Activated T-helper 2 cell treated with anti-CD3 and anti-CD28 coated beads, Interferon-gamma antibody, Interleukin-2, Interleukin-4, amounts not matched to agents 10 μg/mL and 5 μg/mL and 100 μg/mL, durations not matched to agents 14 hours and 24 hours and 36 hours (primary cell): ENCODE measurements around the gene ZNF740. TPM values are rescaled to one million over a fixed set of nuclear protein-coding genes. Genes with fewer than 3 reads are reported as not detected.
"Not testable (repeated sequence)": the region's sequence is repeated elsewhere in the genome, so short reads cannot be mapped to it uniquely, and the experiment has no call there.

Experiments used
- DNase-seq: peaks from one replicate; pipeline ENCODE4 v3.0.0; 2021; ENCODE audit warnings: low spot score
- H3K27ac Mint-ChIP-seq: one replicate; pipeline ENCODE4 v1.8.0; 2021; ENCODE audit warnings: mixed read lengths
- H3K27me3 Mint-ChIP-seq: one replicate; pipeline ENCODE4 v1.8.0; 2021; ENCODE audit warnings: low read depth, mixed read lengths
- H3K36me3 Mint-ChIP-seq: one replicate; pipeline ENCODE4 v1.8.0; 2021; ENCODE audit warnings: low read depth, mixed read lengths
- H3K4me1 Mint-ChIP-seq: one replicate; pipeline ENCODE4 v1.8.0; 2021; ENCODE audit warnings: low read depth, mixed read lengths
- H3K4me3 Mint-ChIP-seq: one replicate; pipeline ENCODE4 v1.8.0; 2021; ENCODE audit warnings: low read depth, mild to moderate bottlenecking, moderate library complexity, mixed read lengths
- H3K9me3 Mint-ChIP-seq: one replicate; pipeline ENCODE4 v1.8.0; 2021; ENCODE audit warnings: mixed read lengths
- intact Hi-C: fragments of 100-400 bp; cut with micrococcal nuclease; formaldehyde crosslinking; loops from one replicate; pipeline ENCODE4 v1.15.1; 2023
- total RNA-seq: library from RNA; stranded (reverse); gene quantifications from 2 replicates; pipeline ENCODE4 v1.2.3, GENCODE V29; 2022

The ZNF740 gene
- total RNA-seq, 1 donor from 2014 or later: 45.5 TPM

GRCh38 chr12:53161119-53161911 is 19.2 kb upstream of the ZNF740 start:
- H3K27me3 Mint-ChIP-seq: no peaks in the 10 kb centered on the region
- no peak overlapping the region for H3K27ac Mint-ChIP-seq
- H3K9me3 Mint-ChIP-seq: no peaks in the 10 kb centered on the region

DNA sequence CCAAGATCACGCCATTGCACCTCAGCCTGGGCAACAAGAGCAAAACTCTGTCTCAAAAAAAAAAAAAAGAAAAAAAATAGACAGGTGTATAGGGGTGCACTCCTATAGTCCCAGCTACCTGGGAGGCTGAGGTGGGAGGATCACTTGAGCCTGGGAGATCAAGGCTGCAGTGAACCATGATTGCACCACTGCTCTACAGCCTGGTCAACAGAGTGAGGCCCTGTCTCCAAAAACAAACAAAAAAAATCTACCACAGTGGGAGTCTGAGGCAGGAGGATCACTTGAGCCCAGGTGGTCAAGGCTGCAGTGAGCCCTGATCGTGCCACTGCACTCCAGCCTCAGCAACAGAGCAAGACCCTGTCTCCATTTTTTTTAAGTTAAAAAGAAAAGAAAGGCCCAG is 17.5 kb upstream of the ZNF740 start:
- H3K9me3 Mint-ChIP-seq, H3K4me3 Mint-ChIP-seq, H3K36me3 Mint-ChIP-seq, H3K4me1 Mint-ChIP-seq, DNase-seq, H3K27me3 Mint-ChIP-seq, intact Hi-C loops, H3K27ac Mint-ChIP-seq: not testable (repeated sequence)

More at GRCh38 chr12:53161119-53161911, 19.2 kb upstream of the ZNF740 start:
- Mint-ChIP-seq H3K4me1 (peaks cover 7% of the 10 kb centered on the region), H3K36me3 (no peaks in the 10 kb centered on the region), H3K4me3 (no peak overlapping the region)
- intact Hi-C loops: no loop called here
- DNase-seq: no peak

DNA sequence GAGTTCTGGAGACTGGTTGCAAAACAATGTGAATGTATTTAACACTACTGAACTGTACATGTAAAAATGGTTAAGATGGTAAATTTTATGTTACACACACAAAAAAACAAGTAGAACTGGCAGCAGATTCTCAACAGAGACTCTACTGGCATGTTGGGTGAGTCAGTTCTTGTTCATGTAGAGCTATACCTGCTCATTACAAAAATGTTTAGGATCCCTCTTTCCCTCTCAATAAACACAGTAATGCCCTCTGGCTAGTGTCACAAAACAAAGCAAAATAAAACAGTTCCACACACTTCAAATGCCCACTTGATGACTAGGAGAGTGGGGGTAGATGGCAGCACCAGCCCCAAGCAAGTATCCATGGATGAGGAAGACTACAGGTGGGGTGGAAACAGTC is 13.7 kb upstream of the ZNF740 start:
- Mint-ChIP-seq H3K4me1 (no peaks in the 10 kb centered on the region), H3K9me3 (no peaks in the 10 kb centered on the region), H3K4me3 (no peak overlapping the region), H3K27ac (no peak overlapping the region), H3K27me3 (no peaks in the 10 kb centered on the region), H3K36me3 (no peaks in the 10 kb centered on the region)
- intact Hi-C loops: no loop called here
- DNase-seq: no peak

- no peaks in the 10 kb centered on the region for H3K36me3 Mint-ChIP-seq
- intact Hi-C loops: no loop called here
- no peak overlapping the region for H3K4me3 Mint-ChIP-seq
- H3K9me3 Mint-ChIP-seq: no peaks in the 10 kb centered on the region
- no peak overlapping the region for H3K27ac Mint-ChIP-seq
- no peaks in the 10 kb centered on the region for H3K4me1 Mint-ChIP-seq
- DNase-seq: no peak
- no peaks in the 10 kb centered on the region for H3K27me3 Mint-ChIP-seq
These were observed 10.9 kb upstream of the ZNF740 start for GRCh38 chr12:53169644-53170043.

GRCh38 chr12:53170215-53170614 is 10.3 kb upstream of the ZNF740 start:
- intact Hi-C loops: no loop called here
- no peaks in the 10 kb centered on the region for H3K27me3 Mint-ChIP-seq
- no peaks in the 10 kb centered on the region for H3K9me3 Mint-ChIP-seq
- no peaks in the 10 kb centered on the region for H3K36me3 Mint-ChIP-seq
- no peak for DNase-seq
- no peak overlapping the region for H3K4me3 Mint-ChIP-seq
- peaks cover 3% of the 10 kb centered on the region for H3K4me1 Mint-ChIP-seq
- no peak overlapping the region for H3K27ac Mint-ChIP-seq

GRCh38 chr12:53170876-53171724 is 9.4 kb upstream of the ZNF740 start:
- Mint-ChIP-seq H3K27me3 (no peaks in the 10 kb centered on the region), H3K36me3 (no peaks in the 10 kb centered on the region), H3K27ac (no peak overlapping the region), H3K4me1 (peaks cover 10% of the 10 kb centered on the region), H3K4me3 (no peak overlapping the region), H3K9me3 (no peaks in the 10 kb centered on the region)
- no peak for DNase-seq
- intact Hi-C loops: no loop called here

GRCh38 chr12:53171725-53172329 is 8.7 kb upstream of the ZNF740 start:
- Mint-ChIP-seq H3K4me1 (peaks cover 10% of the 10 kb centered on the region), H3K36me3 (no peaks in the 10 kb centered on the region), H3K27me3 (no peaks in the 10 kb centered on the region), H3K27ac (no peak overlapping the region), H3K4me3 (no peak overlapping the region), H3K9me3 (no peaks in the 10 kb centered on the region)
- no peak for DNase-seq
- intact Hi-C loops: no loop called here

- intact Hi-C loops: no loop called here
- Mint-ChIP-seq H3K9me3 (no peaks in the 10 kb centered on the region), H3K27me3 (no peaks in the 10 kb centered on the region), H3K4me1 (peaks cover 10% of the 10 kb centered on the region), H3K4me3 (no peak overlapping the region), H3K36me3 (no peaks in the 10 kb centered on the region), H3K27ac (no peak overlapping the region)
- DNase-seq: no peak
These were observed 8.2 kb upstream of the ZNF740 start for GRCh38 chr12:53172352-53172751.

DNA sequence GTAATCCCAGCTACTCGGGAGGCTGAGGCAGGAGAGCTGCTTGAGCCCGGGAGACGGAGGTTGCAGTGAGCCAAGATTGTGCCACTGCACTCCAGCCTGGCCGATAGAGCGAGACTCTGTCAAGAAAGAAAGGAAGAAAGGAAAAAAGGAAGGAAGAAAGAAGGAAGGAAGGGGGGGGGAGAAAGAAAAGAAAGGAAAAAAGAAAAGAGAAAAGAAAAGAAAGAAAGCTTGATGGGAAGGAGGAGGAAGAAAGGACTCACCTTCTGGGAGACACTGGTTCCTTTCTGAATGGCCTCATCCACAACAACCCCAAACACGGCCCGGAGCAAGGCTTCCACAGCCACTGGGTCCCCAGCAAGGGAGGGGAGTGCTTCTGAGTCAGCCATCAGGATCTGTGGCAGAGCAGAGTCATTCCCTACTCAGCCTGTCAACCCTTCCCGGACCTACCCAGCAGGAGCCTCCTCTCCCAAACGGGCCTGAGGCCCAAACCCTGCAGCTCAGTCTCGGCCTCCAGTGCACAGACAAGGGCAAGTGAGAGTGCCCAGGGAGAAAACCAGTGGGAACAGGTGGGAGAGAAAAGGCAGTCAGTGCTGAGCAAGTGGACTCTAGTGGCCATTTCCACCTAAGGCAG is 7.3 kb upstream of the ZNF740 start:
- Mint-ChIP-seq H3K27ac (no peak overlapping the region), H3K27me3 (no peaks in the 10 kb centered on the region), H3K4me1 (peaks cover 10% of the 10 kb centered on the region), H3K4me3 (no peak overlapping the region), H3K9me3 (no peaks in the 10 kb centered on the region), H3K36me3 (no peaks in the 10 kb centered on the region)
- intact Hi-C loops: no loop called here
- DNase-seq: no peak

DNA sequence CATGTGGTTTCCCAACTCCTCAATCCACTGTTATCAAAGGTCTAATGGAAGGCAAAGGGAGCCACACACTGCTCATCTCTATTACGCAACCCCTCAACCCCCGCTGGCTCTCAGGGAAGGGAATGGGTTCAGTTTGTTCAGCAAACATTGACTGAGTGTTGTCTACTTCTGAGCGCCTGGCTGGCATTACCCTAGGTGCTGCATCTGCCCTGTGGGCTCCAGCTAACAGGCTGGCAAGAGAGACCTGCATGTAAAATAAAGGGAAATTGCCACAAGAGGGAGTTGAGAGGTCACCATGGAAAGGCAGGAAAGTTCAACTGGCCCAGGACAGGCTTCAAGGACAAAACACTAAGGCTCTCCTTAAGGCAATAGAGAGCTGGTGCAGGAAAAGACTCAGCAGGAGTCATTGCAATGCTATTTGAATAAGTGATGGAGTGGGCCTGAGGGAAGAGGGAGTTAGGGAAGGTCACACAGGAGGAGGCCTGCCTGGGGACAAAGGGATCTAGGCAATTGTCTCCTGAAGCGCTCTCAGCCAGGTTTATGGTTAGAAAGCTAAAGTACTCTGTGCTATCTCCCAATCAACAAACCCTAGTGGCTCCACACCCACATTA is 5.5 kb upstream of the ZNF740 start:
- Mint-ChIP-seq H3K27me3 (no peaks in the 10 kb centered on the region), H3K4me1 (peaks cover 18% of the 10 kb centered on the region), H3K9me3 (no peaks in the 10 kb centered on the region), H3K27ac (no peak overlapping the region), H3K4me3 (no peak overlapping the region), H3K36me3 (no peaks in the 10 kb centered on the region)
- intact Hi-C loops: no loop called here
- DNase-seq: no peak

- Mint-ChIP-seq H3K36me3 (peaks cover 6% of the 10 kb centered on the region), H3K4me3 (no peak overlapping the region), H3K27me3 (no peaks in the 10 kb centered on the region), H3K4me1 (peaks cover 23% of the 10 kb centered on the region), H3K9me3 (no peaks in the 10 kb centered on the region), H3K27ac (no peak overlapping the region)
- no peak for DNase-seq
- intact Hi-C loops: no loop called here
These were observed 3.8 kb upstream of the ZNF740 start for GRCh38 chr12:53176750-53177149.

- H3K27me3 Mint-ChIP-seq, DNase-seq, intact Hi-C loops, H3K9me3 Mint-ChIP-seq, H3K4me3 Mint-ChIP-seq, H3K27ac Mint-ChIP-seq: not testable (repeated sequence)
- Mint-ChIP-seq H3K36me3 (peaks cover 13% of the 10 kb centered on the region), H3K4me1 (peaks cover 30% of the 10 kb centered on the region)
These were observed 3.1 kb upstream of the ZNF740 start for GRCh38 chr12:53177447-53177846.
